HG03571 (cell line): Measurements from ENCODE around the gene TUBG1.
"Not testable (repeated sequence)": the region's sequence is repeated elsewhere in the genome, so short reads cannot be mapped to it uniquely, and the experiment has no call there.

ENCODE experiments used
- ATAC-seq: cut with Tn5 transposase; IDR thresholded peaks from one replicate; pipeline ENCODE4 v1.9.1; 2021; ENCODE audit not compliant: unreplicated experiment

TUBG1 gene

GRCh38 chr17:42621987-42622386 lies 12.5 kb downstream of the TUBG1 start:
- ATAC-seq, result not testable (repeated sequence)

GRCh38 chr17:42623271-42623670 lies 13.8 kb downstream of the TUBG1 start:
- no peak for ATAC-seq

- no peak for ATAC-seq
These were observed 14.5 kb downstream of the TUBG1 start for GRCh38 chr17:42623732-42624596.

GRCh38 chr17:42627032-42627764 lies 17.7 kb downstream of the TUBG1 start:
- ATAC-seq, result not testable (repeated sequence)

GRCh38 chr17:42629411-42630009 lies 20.0 kb downstream of the TUBG1 start:
- no peak for ATAC-seq

GRCh38 chr17:42632949-42633444 lies 23.5 kb downstream of the TUBG1 start:
- no peak for ATAC-seq

- ATAC-seq, result no peak
These were observed 30.1 kb downstream of the TUBG1 start for GRCh38 chr17:42639525-42640113.

GRCh38 chr17:42640121-42640520 lies 30.6 kb downstream of the TUBG1 start:
- no peak for ATAC-seq

- ATAC-seq, result no peak
These were observed 32.9 kb downstream of the TUBG1 start for GRCh38 chr17:42642336-42642735.

GRCh38 chr17:42647778-42648177 lies 38.3 kb downstream of the TUBG1 start:
- ATAC-seq, result no peak

GRCh38 chr17:42651392-42651791 lies 41.9 kb downstream of the TUBG1 start:
- no peak for ATAC-seq

- no peak for ATAC-seq
These were observed 44.0 kb downstream of the TUBG1 start for GRCh38 chr17:42653179-42654124.

GRCh38 chr17:42655528-42655927 lies 46.0 kb downstream of the TUBG1 start:
- ATAC-seq, result no peak

GRCh38 chr17:42657824-42658588 lies 48.5 kb downstream of the TUBG1 start:
- ATAC-seq, result no peak

- ATAC-seq, result no peak
These were observed 49.8 kb downstream of the TUBG1 start, which contains the start of gene TUBG2 for GRCh38 chr17:42659079-42659931. Gene TUBG2, plus strand, starts transcription at chr17:42659284. Its CDS starts 220 bp downstream, at chr17:42659504.

GRCh38 chr17:42659932-42660274 lies 50.4 kb downstream of the TUBG1 start:
- ATAC-seq, result not testable (repeated sequence)

- no peak for ATAC-seq
These were observed 51.3 kb downstream of the TUBG1 start for GRCh38 chr17:42660692-42661345.
